ENCODE data around the gene INTS6L.
"Not testable (repeated sequence)": the region's sequence is repeated elsewhere in the genome, so short reads cannot be mapped to it uniquely, and the experiment has no call there.

The INTS6L gene

GRCh38 chrX:135605906-135606305 lies 85.4 kb downstream of the INTS6L start:
- DNase-seq (ENCODE audit: low read depth) = no peak

DNA sequence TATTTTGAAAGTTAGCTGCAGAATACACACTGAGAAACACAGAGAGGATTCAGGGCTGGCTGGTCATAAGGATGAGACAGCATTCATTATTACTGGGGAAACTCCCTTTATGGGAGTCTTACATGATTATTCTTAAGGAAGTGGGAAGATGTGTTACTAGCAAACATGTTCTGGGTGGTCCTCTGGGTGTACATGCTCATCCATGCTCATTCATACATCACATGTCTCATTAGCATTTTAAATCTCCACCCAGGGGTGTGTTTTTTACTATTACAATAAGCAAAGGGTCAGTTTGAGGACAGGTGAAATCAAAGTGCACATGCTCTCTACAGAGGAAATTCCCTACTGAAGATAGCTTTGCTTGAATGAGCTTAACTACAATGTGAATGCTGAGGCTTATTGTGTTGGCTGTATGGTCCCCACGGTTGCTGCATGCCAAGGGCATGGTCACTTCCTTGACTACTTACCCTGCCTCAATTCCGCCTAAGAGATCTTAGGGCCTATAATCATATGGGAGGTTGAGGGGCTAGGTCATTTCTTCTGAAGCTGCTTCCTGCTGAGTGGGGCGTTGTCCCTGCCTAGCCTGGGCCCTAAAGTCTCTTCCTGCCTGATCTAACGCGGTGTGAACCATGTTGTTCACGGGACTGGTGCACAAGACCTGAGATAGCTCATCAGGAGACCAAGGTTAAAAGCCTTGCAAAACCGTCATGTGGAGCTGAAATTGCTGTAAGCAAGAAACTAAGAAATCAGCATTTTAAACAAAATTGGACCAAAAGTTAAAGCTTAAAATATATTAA lies 104.1 kb downstream of the INTS6L start:
- DNase-seq (ENCODE audit: low read depth) = not testable (repeated sequence)

DNA sequence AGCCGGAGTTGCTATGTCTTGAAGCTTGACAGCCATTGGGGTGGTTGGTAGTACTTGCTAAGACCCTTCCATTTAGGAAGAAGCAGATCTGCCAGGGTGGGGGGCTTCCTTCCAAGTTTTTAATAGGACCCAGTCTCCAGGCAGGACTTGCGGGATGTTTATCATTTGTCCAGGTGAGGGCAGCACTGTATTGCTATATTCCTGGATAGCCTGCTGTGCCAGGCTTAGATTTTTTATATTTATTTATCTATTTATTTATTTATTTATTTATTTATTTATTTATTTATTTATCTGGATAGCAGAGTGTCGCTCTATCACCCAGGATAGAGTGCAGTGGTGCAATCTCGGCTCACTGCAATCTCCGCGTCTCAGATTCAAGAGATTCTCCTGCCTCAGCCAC lies 105.5 kb downstream of the INTS6L start:
- DNase-seq (ENCODE audit: low read depth) = peak; percentile 0

DNA sequence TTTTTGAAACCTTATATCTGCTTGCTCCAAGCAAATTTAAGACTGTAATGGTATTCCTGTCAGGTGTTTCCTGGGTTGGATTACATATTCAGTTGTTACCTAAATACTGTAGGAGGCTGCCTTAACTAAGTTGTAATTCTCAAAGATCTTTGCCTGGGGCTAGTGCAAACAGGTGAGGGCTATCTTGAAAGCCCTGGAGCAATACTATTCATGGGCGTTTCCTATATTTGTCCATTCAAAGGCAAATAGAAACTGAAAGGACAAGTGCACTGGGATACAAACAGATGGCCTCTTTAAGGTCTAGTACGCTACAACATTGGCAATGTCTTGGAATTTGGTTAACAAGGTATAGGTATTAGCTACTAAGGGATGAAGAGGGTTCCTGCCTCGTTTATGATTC lies 108.9 kb downstream of the INTS6L start:
- DNase-seq (ENCODE audit: low read depth) = no peak

Measured in amniotic epithelial cell (primary cell).